Measurements from ENCODE around the gene TRPC4. TPM values are rescaled to one million over a fixed set of nuclear protein-coding genes. Genes with fewer than 3 reads are reported as not detected.
A peak's percentile ranks its signal among the peaks of the same experiment; 100 is the strongest.

TRPC4 gene
- total RNA-seq, 1 experiment from 2014 or later, result 0.10 TPM

GRCh38 chr13:37878496-37878895 is 8.9 kb upstream of the TRPC4 start:
- no peak overlapping the region for H3K4me3 ChIP-seq (ENCODE audit: low read depth in 2 of 2, low read length in 2 of 2)
- intact Hi-C loops (cut with micrococcal nuclease; ENCODE audit: unreplicated experiment) (loop anchor here (10.0 kb wide), 1 partner anchor 656 kb away; no protein-coding TSS in a partner anchor), in situ Hi-C loops (cut with HindIII; ENCODE audit: low pct_unique_long_range_greater_than_20kb, low sequenced_read_pairs) (no loop called here)
- ATAC-seq (no peak), DNase-seq (ENCODE audit: low read depth, low spot score) (no peak)
- no peaks in the 10 kb centered on the region for H3K9me3 ChIP-seq (ENCODE audit: control insufficient read depth, insufficient read depth, low read depth, low read length)
- no peak overlapping the region for H3K27ac ChIP-seq (ENCODE audit: low read length)
- POLR2A ChIA-PET, result no interaction called here
- no peak for TF ChIP-seq SIN3A (IDR thresholded peaks at IDR 0.05; ENCODE audit: borderline replicate concordance, insufficient read depth, low read depth, low read length)
- TF ChIP-seq REST (IDR thresholded peaks at IDR 0.05; ENCODE audit: insufficient read depth in 1 of 2, low read depth in 2 of 2, low read length in 1 of 2), result no peak
- TF ChIP-seq CTCF (IDR thresholded peaks at IDR 0.05), result no peak
- TF ChIP-seq TCF7L2 (IDR thresholded peaks at IDR 0.05; ENCODE audit: low read depth, low read length), result no peak
- no peak for TF ChIP-seq POLR2AphosphoS5 (IDR thresholded peaks at IDR 0.05; ENCODE audit: low read depth, low read length)
- CTCF ChIA-PET, result no interaction called here
- H3K4me1 ChIP-seq (ENCODE audit: control insufficient read depth, insufficient read depth, low read length), result no peaks in the 10 kb centered on the region
- BruUV-seq (replicated peaks), result no TSS peak
- H3K27me3 ChIP-seq (ENCODE audit: control insufficient read depth, insufficient read depth, low read length), result no peaks in the 10 kb centered on the region
- no peaks in the 10 kb centered on the region for H3K36me3 ChIP-seq (ENCODE audit: control insufficient read depth, insufficient read depth, low read length)

GRCh38 chr13:37870895-37871550 is 1.5 kb upstream of the TRPC4 start:
- in situ Hi-C loops (cut with HindIII; ENCODE audit: low pct_unique_long_range_greater_than_20kb, low sequenced_read_pairs), result no loop called here
- CTCF ChIA-PET, result no interaction called here
- Histone ChIP-seq H3K36me3 (ENCODE audit: control insufficient read depth, insufficient read depth, low read length) (no peaks in the 10 kb centered on the region), H3K27me3 (ENCODE audit: control insufficient read depth, insufficient read depth, low read length) (no peaks in the 10 kb centered on the region), H3K27ac (ENCODE audit: low read length) (no peak overlapping the region), H3K4me3 (ENCODE audit: low read depth in 2 of 2, low read length in 2 of 2) (peak overlapping the region in 1 of 2 experiments; percentile 0; a peak in 1 of 4 replicates), H3K4me1 (ENCODE audit: control insufficient read depth, insufficient read depth, low read length) (no peaks in the 10 kb centered on the region), H3K9me3 (ENCODE audit: control insufficient read depth, insufficient read depth, low read depth, low read length) (no peaks in the 10 kb centered on the region)
- no peak for TF ChIP-seq REST (IDR thresholded peaks at IDR 0.05; ENCODE audit: insufficient read depth in 1 of 2, low read depth in 2 of 2, low read length in 1 of 2)
- no peak for TF ChIP-seq TCF7L2 (IDR thresholded peaks at IDR 0.05; ENCODE audit: low read depth, low read length)
- no peak for TF ChIP-seq CTCF (IDR thresholded peaks at IDR 0.05)
- no peak for TF ChIP-seq SIN3A (IDR thresholded peaks at IDR 0.05; ENCODE audit: borderline replicate concordance, insufficient read depth, low read depth, low read length)
- TF ChIP-seq POLR2AphosphoS5 (IDR thresholded peaks at IDR 0.05; ENCODE audit: low read depth, low read length), result no peak
- intact Hi-C loops (cut with micrococcal nuclease; ENCODE audit: unreplicated experiment), result loop anchor here (10.0 kb wide), 1 partner anchor 664 kb away; no protein-coding TSS in a partner anchor
- POLR2A ChIA-PET, result no interaction called here
- DNase-seq (ENCODE audit: low read depth, low spot score), result no peak
- BruUV-seq (replicated peaks), result no TSS peak
- ATAC-seq, result peak; percentile 77; the same call in 1 of the 2 replicates
